ENCODE measurements around the gene RBM14.
"Not testable (repeated sequence)": the region's sequence is repeated elsewhere in the genome, so short reads cannot be mapped to it uniquely, and the experiment has no call there.

RBM14 gene

GRCh38 chr11:66638177-66639065 lies 22.0 kb downstream of the RBM14 start, which contains the start of gene RBM4:
TSS of gene RBM4 (plus strand) at chr11:66638703. CDS start at chr11:66639712, 1,009 bp downstream.
- peak; percentile 89 for DNase-seq

GRCh38 chr11:66639066-66639813 lies 22.8 kb downstream of the RBM14 start:
- no peak for DNase-seq

GRCh38 chr11:66639814-66640340 lies 23.4 kb downstream of the RBM14 start:
- DNase-seq: not testable (repeated sequence)

- DNase-seq: no peak
These were observed 25.4 kb downstream of the RBM14 start for GRCh38 chr11:66641834-66642233.

GRCh38 chr11:66643745-66644437 lies 27.5 kb downstream of the RBM14 start:
- no peak for DNase-seq

GRCh38 chr11:66646828-66647227 lies 30.4 kb downstream of the RBM14 start:
- no peak for DNase-seq

GRCh38 chr11:66649903-66650302 lies 33.5 kb downstream of the RBM14 start:
- DNase-seq: no peak

GRCh38 chr11:66651016-66651415 lies 34.6 kb downstream of the RBM14 start:
- DNase-seq: no peak

GRCh38 chr11:66652651-66653050 lies 36.2 kb downstream of the RBM14 start:
- no peak for DNase-seq

- DNase-seq: no peak
These were observed 36.7 kb downstream of the RBM14 start for GRCh38 chr11:66653123-66653522.

- no peak for DNase-seq
These were observed 43.3 kb downstream of the RBM14 start for GRCh38 chr11:66659763-66660162.

- DNase-seq: no peak
These were observed 47.4 kb downstream of the RBM14 start for GRCh38 chr11:66663741-66664296.

- no peak for DNase-seq
These were observed 48.9 kb downstream of the RBM14 start for GRCh38 chr11:66665369-66665768.

- DNase-seq: no peak
These were observed 54.4 kb downstream of the RBM14 start for GRCh38 chr11:66670816-66671215.

GRCh38 chr11:66674964-66675602 lies 58.7 kb downstream of the RBM14 start:
- DNase-seq: no peak

- no peak for DNase-seq
These were observed 60.0 kb downstream of the RBM14 start for GRCh38 chr11:66676282-66676919.
